Pons (tissue), 1 donor: Measurements from ENCODE around the gene PTPN1.
"Not testable (repeated sequence)": the region's sequence is repeated elsewhere in the genome, so short reads cannot be mapped to it uniquely, and the experiment has no call there.

Source experiments
- DNase-seq: peaks from one replicate; pipeline ENCODE4 v3.0.0-alpha.2; 2016; ENCODE audit warnings: low spot score

PTPN1 gene

DNA sequence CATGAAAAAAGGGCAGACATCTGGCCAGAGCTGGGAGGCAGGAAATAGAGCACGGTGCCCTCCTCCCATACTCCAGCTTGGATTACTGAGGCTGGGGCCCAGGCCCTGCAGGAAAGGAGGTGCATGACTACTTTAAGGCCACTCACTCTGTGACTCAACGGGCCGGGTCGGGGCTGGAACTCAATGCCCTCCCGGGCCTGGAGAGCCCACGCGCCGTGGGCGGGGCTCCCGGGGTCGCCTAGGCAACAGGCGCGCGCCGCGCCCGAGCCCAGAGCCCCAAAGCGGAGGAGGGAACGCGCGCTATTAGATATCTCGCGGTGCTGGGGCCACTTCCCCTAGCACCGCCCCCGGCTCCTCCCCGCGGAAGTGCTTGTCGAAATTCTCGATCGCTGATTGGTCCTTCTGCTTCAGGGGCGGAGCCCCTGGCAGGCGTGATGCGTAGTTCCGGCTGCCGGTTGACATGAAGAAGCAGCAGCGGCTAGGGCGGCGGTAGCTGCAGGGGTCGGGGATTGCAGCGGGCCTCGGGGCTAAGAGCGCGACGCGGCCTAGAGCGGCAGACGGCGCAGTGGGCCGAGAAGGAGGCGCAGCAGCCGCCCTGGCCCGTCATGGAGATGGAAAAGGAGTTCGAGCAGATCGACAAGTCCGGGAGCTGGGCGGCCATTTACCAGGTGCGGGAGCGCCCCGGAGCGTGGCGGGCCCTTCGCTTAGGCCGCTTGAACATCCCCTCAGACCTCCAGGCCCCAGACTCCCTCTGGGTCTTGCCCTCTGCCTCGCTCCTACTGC is at the start of gene PTPN1:
Gene PTPN1 (plus strand): TSS at position 461 of the 783 bp plus-strand sequence. CDS start 145 bp downstream, at position 606.
- DNase-seq: peak; percentile 99

- peak; percentile 69 for DNase-seq
Measured at GRCh38 chr20:50460608-50461267, 49.4 kb upstream of the PTPN1 start.

- no peak for DNase-seq
Measured at GRCh38 chr20:50462093-50462690, 48.0 kb upstream of the PTPN1 start.

DNA sequence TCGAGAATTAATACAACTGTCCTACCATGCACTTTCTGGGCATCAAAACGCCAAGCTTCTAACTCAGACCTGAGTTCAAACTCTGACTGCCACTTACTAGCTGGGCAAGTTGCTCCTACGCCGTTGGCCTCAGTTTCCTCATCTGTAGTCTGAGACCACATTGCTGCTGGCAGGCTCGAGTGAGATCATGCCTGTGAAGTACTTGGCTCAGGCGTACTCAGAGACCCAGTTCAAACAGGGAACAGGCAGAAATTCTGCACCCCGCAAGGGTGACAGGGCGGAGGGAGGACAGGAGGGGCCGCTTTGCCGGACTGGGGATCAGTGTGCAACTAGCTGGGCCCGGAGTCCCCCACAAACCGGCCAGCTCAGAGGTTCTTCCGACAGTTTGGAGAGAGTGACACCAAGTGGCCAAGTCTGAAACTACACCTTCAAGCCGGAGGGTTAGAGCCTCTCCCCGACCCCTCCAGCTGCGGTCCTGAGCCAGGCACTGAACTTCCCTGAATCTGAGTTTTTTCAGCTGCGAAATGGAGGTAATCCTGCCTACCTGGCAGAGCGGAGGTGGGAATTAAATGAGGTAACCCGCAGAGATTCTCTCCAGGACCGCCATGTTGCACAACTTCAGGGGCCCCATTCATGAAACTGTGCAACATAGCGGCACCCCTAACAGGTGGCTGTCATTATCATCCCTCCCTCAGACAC is 46.0 kb upstream of the PTPN1 start:
- peak; percentile 39 for DNase-seq

DNA sequence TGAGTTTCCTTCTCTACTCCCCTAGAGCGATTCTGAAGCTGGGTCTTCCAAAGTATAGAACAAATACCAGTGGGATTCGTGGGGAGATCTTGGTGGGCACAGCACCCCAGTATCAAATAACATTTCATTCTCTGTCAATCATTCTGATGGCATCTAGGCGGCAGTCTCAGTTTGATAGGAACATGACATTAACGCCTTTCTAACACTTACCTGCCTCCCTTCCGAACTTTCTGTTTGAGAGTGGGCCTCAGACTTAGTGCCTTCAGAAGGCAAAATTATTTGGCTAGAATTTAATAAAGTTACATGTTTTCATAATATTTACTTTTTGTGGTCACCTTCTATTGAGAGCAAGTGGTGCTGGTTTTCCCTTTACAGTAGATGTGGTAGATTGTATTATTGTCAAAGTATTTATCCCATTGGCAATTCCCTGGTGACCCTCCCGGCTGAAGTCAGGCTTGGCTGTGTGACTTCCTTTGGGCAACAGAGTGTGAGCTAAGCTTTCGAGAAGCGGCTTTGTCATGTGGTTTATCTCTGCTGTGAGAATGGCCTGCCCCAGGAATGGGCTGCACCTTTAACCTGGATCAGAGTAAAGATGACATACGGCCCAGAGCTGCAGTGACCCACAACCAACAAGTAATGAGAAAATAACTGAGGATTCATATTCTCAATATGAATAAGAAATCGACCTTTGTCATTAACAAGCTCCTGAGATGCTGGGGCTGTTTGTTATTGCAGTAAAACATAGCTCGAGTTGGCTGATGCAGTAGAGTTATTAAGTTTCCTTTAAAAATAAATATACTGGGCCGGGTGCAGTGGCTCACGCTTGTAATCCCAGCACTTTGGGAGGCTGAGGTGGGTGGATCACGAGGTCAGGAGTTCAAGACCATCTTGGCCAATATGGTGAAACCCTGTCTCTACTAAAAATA is 45.2 kb upstream of the PTPN1 start:
- no peak for DNase-seq

- DNase-seq: no peak
Measured at GRCh38 chr20:50467174-50467573, 43.0 kb upstream of the PTPN1 start.

GRCh38 chr20:50467718-50468356 is 42.3 kb upstream of the PTPN1 start:
- no peak for DNase-seq

- no peak for DNase-seq
Measured at GRCh38 chr20:50468378-50468798, 41.8 kb upstream of the PTPN1 start.

DNA sequence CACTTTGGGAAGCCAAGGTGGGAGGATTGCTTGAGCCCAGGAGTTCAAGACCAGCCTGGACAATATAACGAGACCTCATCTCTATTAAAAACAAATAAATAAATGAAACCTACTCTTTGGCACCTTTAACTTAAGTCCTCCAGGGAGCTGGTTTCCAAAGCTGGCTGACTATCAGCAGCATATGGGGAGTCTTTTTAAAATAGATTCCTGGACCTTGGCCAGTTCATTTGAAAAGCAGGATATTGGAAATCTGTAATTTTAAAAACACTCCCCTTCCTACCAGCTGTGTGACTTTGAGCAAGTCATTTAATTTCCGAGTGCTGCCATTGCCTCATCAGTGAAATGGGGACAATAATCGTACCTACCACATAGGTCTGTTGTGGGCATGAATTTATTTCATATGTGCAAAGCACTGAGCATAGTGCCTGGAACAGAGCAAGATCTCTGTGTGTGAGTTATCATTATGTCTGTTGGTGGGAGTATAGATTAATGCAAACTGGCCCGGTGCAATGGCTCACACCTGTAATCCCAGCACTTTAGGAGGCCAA is 40.9 kb upstream of the PTPN1 start:
- no peak for DNase-seq

DNA sequence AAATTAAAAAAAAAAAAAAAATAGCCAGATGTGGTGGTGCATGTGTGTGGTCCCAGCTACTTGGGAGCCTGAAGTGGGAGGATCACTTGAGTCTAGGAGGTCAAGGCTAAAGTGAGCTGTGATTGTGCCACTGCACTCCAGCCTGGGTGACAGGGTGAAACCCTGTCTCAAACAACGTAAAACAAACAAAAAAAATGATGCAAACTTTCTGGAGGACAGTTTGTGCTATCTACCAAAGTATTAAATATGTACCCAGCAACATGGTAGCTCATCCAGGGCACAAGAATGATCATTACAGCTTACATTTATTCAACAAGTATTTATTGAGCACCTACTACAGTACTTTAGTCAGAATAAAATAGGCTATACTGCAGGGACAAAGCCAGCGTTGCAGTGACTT is 40.4 kb upstream of the PTPN1 start:
- no peak for DNase-seq

DNA sequence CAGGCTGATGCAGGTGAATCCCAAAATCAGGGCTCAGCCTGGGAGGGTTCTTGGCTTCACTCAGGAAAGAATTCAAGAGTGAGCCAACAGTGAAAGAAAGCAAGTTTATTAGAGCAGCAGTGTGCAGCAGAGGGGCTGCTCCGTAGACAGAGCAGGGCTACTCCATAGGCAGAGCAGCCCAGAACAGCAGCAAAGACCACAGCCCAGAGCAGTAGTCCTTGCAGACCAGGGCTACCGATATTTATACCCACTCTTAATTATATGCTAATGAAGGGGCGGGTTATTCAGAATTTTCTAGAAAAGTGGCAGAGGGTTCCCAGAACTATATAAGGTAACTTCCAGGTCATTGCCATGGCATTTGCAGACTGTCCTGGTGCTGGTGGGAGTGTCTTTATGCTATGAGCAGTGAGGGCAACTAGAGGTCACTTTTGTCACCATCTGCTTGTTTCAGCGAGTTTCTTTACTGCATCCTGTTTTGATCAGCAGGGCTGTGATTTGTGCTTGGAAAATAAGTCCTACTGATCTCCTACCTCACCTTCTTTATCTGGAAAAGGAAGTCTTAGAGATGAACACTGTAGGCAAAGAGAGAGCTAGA is 39.8 kb upstream of the PTPN1 start:
- DNase-seq: no peak

- no peak for DNase-seq
Measured at GRCh38 chr20:50471231-50471630, 39.0 kb upstream of the PTPN1 start.

DNA sequence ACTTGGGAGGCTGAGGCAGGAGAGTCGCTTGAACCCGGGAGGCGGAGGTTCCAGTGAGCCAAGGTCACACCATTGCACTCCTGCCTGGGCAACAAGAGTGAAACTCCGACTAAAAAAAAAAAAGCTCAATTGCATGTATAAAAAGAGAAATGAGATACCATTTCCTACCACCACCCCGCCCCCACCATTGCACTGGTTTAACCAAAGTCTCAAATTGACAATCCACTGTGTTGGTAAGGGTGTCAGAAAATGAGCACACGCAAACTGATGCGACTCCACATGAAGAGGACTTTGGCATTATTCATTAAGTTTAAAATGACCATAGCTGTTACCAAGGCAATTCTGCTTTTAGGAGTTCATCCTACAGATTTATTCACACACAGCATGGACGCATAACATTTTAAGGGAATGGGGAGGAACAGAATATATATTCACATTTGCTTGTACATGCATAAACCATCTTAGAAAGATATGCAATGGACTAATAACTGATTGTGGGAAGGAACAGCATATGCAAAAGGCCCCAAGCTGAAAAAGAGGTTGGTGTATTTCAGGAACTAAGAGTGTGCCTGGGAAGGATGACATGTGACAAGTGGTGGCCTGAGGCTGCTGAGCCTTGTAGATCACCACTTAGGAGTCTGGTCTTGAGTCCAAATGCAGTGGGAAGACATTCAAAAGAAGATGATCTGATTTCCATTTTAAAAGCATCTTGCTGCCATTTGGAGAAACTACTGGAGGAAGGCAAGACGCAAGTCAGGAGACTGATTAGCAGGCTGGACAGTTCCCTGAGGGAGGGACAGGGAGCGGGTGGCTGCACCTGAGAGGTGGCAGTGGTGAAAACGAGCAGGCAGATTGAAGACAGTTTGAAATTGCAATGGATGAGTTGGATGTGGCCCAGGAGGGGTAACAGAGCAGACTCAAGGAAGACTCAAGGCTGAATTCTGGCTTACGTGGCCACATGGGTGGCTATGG is 37.2 kb upstream of the PTPN1 start:
- no peak for DNase-seq

GRCh38 chr20:50474356-50474755 is 35.8 kb upstream of the PTPN1 start:
- DNase-seq: not testable (repeated sequence)

DNA sequence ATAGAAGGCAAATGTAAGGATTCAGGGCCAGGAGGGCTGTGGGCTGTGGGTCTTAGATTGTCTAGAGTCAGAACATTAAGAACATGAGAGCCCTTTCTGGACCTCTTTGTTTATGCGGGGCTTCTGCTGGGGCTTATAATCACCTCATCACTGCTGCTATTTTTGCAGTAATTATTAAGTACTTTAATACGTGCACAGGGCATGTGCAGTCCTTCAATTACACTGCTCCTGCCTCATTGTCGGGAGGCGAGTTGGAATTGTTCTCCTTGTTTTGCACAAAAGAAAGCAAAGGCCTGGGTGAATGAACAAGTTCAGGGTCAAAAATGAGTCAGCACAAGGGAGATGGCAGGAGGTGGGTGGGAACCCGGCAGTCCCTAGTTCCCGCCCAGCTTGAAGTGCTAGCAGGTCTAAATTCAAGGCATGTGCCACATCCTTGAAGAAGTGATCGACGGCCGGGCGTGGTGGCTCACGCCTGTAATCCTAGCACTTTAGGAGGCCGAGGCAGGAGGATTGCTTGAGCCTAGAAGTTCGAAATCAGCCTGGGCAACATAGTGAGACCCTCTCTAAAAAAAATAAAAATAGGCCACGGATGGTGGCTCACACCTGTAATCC is 34.4 kb upstream of the PTPN1 start:
- DNase-seq: no peak

DNA sequence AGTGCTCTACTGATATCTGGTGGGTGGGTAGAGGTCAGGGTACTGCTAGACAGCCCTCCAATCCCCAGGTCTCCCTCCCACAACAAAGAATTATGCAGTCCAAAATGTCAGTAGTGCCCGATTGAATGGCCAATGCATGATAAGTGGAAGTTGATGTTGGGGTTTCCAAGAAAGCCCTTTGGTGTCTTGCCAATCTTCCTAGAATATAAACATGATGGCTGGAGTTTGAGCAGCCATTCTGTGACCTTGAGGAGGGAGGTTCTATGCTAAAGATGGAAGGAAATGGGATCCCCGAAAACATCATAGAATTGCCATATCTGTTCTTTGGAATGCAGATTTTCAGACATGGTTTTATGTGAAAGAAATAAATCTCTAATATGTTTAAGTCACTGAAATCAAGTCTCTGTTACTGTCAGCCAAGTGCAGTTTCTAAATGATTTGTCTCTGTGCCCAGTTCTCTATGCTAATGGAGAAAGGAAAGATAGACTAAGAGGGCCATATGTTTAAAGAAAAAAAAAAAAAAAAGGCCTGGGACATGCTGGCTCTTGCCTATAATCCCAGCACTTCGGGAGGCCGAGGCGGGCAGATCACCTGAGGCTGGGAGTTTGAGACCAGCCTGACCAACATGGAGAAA is 32.8 kb upstream of the PTPN1 start:
- no peak for DNase-seq

- peak; percentile 44 for DNase-seq
Measured at GRCh38 chr20:50478162-50478990, 31.8 kb upstream of the PTPN1 start.
